ENCODE data around the gene CCDC90B.

Gene CCDC90B

DNA sequence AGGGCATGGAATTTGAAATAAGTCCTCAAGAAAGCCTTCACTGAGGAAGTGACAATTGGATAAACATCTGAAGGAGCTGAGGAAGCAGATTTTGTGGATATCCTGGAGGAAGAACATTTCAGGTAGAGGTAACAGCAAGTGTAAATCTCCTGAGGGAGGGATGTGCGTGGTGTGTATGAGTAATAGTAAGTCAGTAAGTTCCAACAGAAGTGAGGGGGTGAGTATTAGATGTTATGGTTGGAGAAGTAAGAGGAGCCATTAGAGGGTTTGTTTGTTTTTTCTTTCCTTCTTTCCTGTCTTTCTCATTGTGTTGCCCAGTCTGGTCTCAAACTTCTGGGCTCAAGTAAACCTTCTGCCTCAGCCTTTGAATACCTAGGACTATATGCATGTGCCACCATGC, 63.7 kb downstream of the CCDC90B start:
- DNase-seq = no peak

DNA sequence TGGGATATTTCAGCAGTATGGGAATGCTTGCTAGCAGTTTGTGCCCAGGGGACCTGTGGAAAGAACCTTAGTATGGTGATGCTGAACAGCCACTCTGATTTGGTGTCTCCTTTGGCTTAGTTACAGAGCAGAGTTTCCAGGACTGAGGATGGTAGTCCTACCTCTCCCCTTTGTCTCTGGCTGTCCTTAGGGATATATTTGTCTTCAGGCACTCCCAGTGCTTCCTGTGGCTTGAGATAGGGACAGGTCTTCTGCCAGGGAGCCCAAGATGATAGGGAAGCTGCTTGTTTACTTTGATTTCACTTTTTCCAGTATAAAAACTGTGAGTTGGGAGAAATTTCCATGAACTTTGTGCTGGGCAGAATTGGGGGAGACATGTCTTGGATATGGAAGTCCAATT, 64.5 kb downstream of the CCDC90B start:
- DNase-seq = no peak

DNA sequence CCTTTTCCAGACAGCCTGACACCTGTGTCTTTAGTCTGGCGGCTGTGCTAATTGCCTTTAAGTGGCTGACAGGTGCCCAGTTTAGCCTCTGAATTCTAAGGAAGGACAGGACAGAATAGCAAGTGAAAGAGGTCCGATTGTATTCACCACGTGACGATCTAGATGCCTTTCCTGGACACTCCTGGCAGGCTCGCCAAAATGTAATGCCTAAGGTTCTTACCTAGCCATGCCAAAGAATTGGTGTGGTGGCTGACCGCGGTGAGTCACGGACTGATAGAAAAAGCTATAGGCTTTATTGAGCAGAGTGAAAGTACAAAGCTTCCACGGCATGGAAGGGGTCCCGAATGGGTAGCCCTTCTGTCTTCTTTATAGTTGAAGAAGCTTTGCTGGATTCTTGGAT, 65.9 kb downstream of the CCDC90B start:
- no peak for DNase-seq

DNA sequence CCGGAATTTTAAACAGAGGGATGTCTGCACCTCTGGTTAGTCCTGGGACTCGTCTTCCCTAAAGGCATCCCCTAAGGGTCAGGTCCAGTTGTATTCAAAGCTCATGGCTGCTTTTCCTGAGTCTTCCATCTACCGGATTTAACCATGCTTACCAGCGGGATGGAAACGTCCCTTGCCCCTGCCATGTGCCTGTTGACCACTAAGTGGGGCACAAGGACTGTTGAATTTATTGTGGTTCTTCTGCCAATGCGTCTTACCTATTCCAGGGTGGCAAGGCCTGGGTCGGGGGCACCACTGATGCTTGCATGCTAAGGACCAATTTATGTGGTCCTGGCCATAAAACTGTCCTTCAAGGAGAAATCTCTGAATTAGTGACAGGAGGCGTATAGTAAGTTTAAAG, 67.1 kb downstream of the CCDC90B start:
- no peak for DNase-seq

Data from NCI-H1694 (cell line).